Skeletal muscle satellite cell (primary cell): Measurements from ENCODE around the gene TRABD2B.

Experiments used
- H3K27me3 ChIP-seq: 2 replicates; pipeline ENCODE4 v1.7.0; 2013; ENCODE audit warnings: low read length; ENCODE audit not compliant: control insufficient read depth, insufficient read depth
- H3K36me3 ChIP-seq: 2 replicates; pipeline ENCODE4 v1.7.0; 2013; ENCODE audit warnings: mild to moderate bottlenecking, control low read depth, low read length; ENCODE audit not compliant: insufficient read depth
- H3K4me1 ChIP-seq: 2 replicates; pipeline ENCODE4 v1.7.0; 2013; ENCODE audit warnings: low read length; ENCODE audit not compliant: control insufficient read depth, insufficient read depth
- H3K4me2 ChIP-seq: 2 replicates; pipeline ENCODE4 v1.7.0; 2013; ENCODE audit warnings: mild to moderate bottlenecking, low read length
- H3K4me3 ChIP-seq: 2 replicates; pipeline ENCODE4 v1.7.0; 2013; ENCODE audit warnings: low read length
- H3K9ac ChIP-seq: 2 replicates; pipeline ENCODE4 v1.7.0; 2013; ENCODE audit warnings: mild to moderate bottlenecking, low read depth, low read length, moderate library complexity
- H3K9me3 ChIP-seq: replicated peaks from 2 replicates; pipeline ENCODE4 v1.7.0; 2013; ENCODE audit warnings: mild to moderate bottlenecking, control low read depth, low read length

TRABD2B gene

GRCh38 chr1:47756411-47756810 lies 240.8 kb downstream of the TRABD2B start:
- Histone ChIP-seq H3K36me3 (no peaks in the 10 kb centered on the region), H3K9me3 (no peaks in the 10 kb centered on the region), H3K4me3 (no peak overlapping the region), H3K4me1 (no peaks in the 10 kb centered on the region), H3K27me3 (no peaks in the 10 kb centered on the region), H3K9ac (no peak overlapping the region), H3K4me2 (no peak overlapping the region)

- no peak overlapping the region for H3K4me2 ChIP-seq
- H3K27me3 ChIP-seq, result no peaks in the 10 kb centered on the region
- H3K4me1 ChIP-seq, result no peaks in the 10 kb centered on the region
- H3K9me3 ChIP-seq, result no peaks in the 10 kb centered on the region
- H3K9ac ChIP-seq, result no peak overlapping the region
- H3K36me3 ChIP-seq, result no peaks in the 10 kb centered on the region
- no peak overlapping the region for H3K4me3 ChIP-seq
Observed at GRCh38 chr1:47756006-47756405, 241.2 kb downstream of the TRABD2B start.

GRCh38 chr1:47755101-47755990 lies 241.8 kb downstream of the TRABD2B start:
- no peaks in the 10 kb centered on the region for H3K9me3 ChIP-seq
- H3K9ac ChIP-seq, result no peak overlapping the region
- no peaks in the 10 kb centered on the region for H3K36me3 ChIP-seq
- no peak overlapping the region for H3K4me2 ChIP-seq
- no peaks in the 10 kb centered on the region for H3K4me1 ChIP-seq
- no peak overlapping the region for H3K4me3 ChIP-seq
- H3K27me3 ChIP-seq, result no peaks in the 10 kb centered on the region

DNA sequence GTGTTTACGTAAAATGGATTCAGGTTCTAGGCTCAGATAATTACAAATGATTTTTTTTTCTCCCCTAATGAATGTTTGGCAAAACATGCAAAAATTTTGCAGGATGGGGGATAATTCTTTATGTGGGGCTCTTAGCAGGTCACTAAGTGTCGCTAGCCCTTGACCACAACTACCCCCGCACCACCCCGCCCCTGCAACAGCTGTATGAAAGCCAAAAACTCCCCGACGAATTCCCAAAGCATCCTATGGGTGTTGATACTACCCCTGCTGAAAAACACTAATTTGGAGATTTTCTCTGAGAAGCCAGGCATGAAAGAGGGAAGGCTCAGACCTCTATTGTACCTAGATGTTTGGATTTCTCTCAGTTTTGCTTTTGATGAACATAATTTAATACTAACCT lies 243.0 kb downstream of the TRABD2B start:
- H3K4me1 ChIP-seq, result no peaks in the 10 kb centered on the region
- no peaks in the 10 kb centered on the region for H3K9me3 ChIP-seq
- no peaks in the 10 kb centered on the region for H3K36me3 ChIP-seq
- no peaks in the 10 kb centered on the region for H3K27me3 ChIP-seq
- H3K9ac ChIP-seq, result no peak overlapping the region
- no peak overlapping the region for H3K4me3 ChIP-seq
- H3K4me2 ChIP-seq, result no peak overlapping the region

- H3K27me3 ChIP-seq, result no peaks in the 10 kb centered on the region
Observed at GRCh38 chr1:47753808-47754207, 243.4 kb downstream of the TRABD2B start.

GRCh38 chr1:47752559-47752958 lies 244.6 kb downstream of the TRABD2B start:
- Histone ChIP-seq H3K9me3 (no peaks in the 10 kb centered on the region), H3K4me2 (no peak overlapping the region), H3K4me3 (no peak overlapping the region), H3K4me1 (no peaks in the 10 kb centered on the region), H3K36me3 (no peaks in the 10 kb centered on the region), H3K9ac (no peak overlapping the region), H3K27me3 (no peaks in the 10 kb centered on the region)

More at GRCh38 chr1:47753808-47754207, 243.4 kb downstream of the TRABD2B start:
- H3K4me2 ChIP-seq, result no peak overlapping the region
- H3K4me1 ChIP-seq, result no peaks in the 10 kb centered on the region
- H3K9me3 ChIP-seq, result no peaks in the 10 kb centered on the region
- no peak overlapping the region for H3K9ac ChIP-seq
- no peaks in the 10 kb centered on the region for H3K36me3 ChIP-seq
- H3K4me3 ChIP-seq, result no peak overlapping the region

DNA sequence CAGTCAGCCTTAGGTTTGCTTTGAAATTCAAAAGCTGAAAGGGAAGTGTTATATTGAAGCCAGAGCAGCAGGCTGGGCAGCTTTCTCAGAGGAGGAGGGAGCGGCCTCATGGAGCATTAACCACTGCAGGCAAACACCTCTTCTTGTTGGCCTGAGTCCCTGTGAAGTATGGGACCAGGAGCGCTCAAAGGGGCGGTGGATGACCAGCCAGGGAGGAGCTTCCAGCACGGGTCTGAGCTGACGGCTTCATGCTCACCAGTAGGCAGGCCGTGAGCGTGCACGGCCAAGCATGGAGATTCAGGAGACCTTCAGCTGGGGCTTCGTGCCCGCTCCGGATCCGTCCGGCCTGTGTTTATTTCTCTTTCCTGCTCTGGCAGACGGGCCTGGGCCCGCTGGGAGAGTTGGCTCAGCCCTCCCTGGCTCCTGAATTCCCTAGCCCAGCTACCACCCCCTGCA lies 245.2 kb downstream of the TRABD2B start:
- Histone ChIP-seq H3K4me1 (no peaks in the 10 kb centered on the region), H3K9me3 (no peaks in the 10 kb centered on the region), H3K4me2 (no peak overlapping the region), H3K4me3 (no peak overlapping the region), H3K36me3 (no peaks in the 10 kb centered on the region), H3K27me3 (no peaks in the 10 kb centered on the region), H3K9ac (no peak overlapping the region)

DNA sequence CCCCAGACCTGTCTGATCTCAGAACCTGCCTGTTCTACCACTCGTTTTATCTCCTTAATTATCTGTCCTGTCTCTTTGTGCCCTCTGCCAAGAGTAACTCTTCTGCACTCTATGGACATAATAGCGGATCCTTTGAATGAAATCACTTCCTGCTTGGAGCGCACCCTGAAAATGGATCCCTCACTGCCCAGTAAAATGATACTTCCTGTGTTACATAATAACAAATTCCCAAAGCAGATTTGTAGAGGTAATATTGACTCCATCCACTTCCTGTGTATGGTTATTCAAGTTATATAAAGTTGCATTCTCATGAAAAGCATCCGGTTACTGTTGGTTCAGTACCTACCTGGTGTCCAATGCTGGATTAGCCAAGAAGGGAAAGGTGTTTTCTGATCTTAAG lies 246.0 kb downstream of the TRABD2B start:
- no peaks in the 10 kb centered on the region for H3K9me3 ChIP-seq
- H3K4me1 ChIP-seq, result no peaks in the 10 kb centered on the region
- H3K27me3 ChIP-seq, result no peaks in the 10 kb centered on the region
- H3K36me3 ChIP-seq, result no peaks in the 10 kb centered on the region
- no peak overlapping the region for H3K4me2 ChIP-seq
- H3K4me3 ChIP-seq, result no peak overlapping the region
- H3K9ac ChIP-seq, result no peak overlapping the region

DNA sequence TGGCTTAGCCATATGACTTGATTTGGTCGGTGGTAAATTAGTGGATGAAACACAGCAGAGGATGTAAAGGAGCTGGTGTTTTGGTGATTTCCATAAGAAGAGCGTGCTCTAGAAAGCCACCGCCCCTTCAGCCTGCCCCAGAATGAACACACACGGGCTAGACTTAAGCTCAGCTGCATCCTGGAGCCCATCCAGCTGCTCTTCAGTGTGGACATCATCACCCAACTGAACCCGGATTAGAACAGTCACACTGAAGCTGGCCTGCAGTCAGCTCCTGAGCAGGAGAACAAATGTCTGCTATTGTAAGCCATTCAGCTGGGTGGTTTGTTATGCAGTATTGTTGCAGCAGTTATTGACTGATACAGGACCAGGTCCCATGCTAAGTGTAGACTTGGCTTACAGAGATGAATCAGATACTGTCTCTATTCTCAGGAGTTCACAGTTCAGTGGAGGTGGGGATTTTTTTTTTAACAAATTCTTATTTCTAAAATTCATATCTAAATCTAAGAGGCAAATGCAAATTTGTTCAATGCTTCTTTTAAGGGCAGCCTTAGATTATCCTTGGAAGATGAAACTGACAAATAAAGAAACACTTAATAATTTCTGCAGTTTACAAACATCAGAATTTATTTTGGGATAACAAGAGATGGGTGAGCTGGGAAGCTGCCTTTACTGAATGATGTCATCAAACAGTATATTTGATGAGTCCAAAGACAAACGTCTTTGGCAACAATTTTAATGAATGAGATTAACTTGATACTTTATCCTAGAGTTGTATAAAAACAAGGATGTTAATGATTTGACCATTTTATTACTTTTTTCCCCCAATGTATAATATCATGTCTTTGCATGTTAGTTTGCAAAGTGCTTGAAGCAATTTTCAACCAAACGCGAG lies 251.2 kb downstream of the TRABD2B start:
- no peaks in the 10 kb centered on the region for H3K36me3 ChIP-seq
- no peak overlapping the region for H3K4me2 ChIP-seq

DNA sequence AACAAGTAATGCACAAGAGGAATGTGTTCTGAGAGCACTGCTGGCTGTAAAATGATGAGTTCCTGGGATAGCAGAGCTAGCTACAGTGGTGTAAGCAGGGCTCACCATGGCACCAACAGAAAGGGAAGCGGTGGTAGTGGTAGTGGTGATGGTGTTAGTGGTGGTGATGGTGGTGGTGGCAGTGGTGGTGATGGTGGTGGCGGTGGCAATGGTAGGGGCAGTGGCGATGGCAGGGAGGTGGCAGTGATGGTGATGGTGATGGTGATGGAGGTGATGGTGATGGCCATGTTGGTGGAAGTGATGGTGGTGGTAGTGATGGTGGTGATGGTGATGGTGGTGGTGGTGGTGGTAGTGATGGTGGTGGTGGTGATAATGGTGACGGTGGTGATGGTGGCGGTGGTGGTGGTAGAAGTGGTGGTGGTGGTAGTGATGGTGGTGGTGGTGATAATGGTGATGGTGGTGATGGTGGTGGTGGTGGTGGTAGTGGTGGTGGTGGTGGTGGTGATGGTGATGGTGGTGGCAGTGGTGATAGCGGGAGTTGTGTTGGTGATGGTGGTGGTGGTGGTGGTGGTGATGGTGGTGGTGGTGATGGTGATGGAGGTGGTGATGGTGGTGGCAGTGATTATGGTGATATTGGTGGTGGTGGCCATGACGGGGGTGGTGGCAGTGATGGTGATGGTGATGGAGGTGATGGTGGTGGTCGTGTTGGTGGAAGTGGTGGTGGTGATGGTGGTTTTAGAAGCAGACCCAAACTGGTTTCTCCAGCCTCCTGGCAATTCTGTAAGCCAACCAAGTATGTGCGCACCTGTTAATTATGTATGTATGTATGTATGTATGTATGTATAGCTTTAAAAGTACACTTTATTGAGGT lies 254.1 kb downstream of the TRABD2B start:
- no peaks in the 10 kb centered on the region for H3K36me3 ChIP-seq

More for the DNA sequence above, 251.2 kb downstream of the TRABD2B start:
- no peaks in the 10 kb centered on the region for H3K4me1 ChIP-seq
- no peaks in the 10 kb centered on the region for H3K9me3 ChIP-seq
- no peak overlapping the region for H3K4me3 ChIP-seq
- no peaks in the 10 kb centered on the region for H3K27me3 ChIP-seq
- no peak overlapping the region for H3K9ac ChIP-seq

More for the DNA sequence above, 254.1 kb downstream of the TRABD2B start:
- no peak overlapping the region for H3K4me2 ChIP-seq
- H3K9ac ChIP-seq, result no peak overlapping the region
- H3K27me3 ChIP-seq, result no peaks in the 10 kb centered on the region
- H3K4me1 ChIP-seq, result no peaks in the 10 kb centered on the region
- no peak overlapping the region for H3K4me3 ChIP-seq
- H3K9me3 ChIP-seq, result no peaks in the 10 kb centered on the region
